HepG2 (cell line): ENCODE data around the gene CCDC201. TPM values are rescaled to one million over a fixed set of nuclear protein-coding genes. Genes with fewer than 3 reads are reported as not detected.

Experiments
- HCFC1 ChIP-seq: fragments of 150-350 bp; IDR thresholded peaks from 2 replicates; pipeline ENCODE4 v1.6.1; 2014; ENCODE audit warnings: low read depth, low read length
- HNRNPL ChIP-seq: fragments of 200-400 bp; formaldehyde crosslinking; IDR thresholded peaks from 2 replicates; pipeline ENCODE4 v1.6.1; 2017; ENCODE audit warnings: mild to moderate bottlenecking, low read depth, low read length
- HOXA9 ChIP-seq: sonication (generic); formaldehyde crosslinking; IDR thresholded peaks from 2 replicates; pipeline ENCODE4 v1.8.1; 2022; ENCODE audit warnings: missing genetic modification reagents, mild to moderate bottlenecking, moderate library complexity, borderline replicate concordance
- NFATC3 ChIP-seq: sonication (generic); formaldehyde crosslinking; IDR thresholded peaks from 2 replicates; pipeline ENCODE4 v1.5.1; 2020; ENCODE audit warnings: mild to moderate bottlenecking, missing genetic modification reagents
- POGZ ChIP-seq: sonication (generic); formaldehyde crosslinking; IDR thresholded peaks from 2 replicates; pipeline ENCODE4 v1.4.0; 2020; ENCODE audit warnings: mild to moderate bottlenecking, missing genetic modification reagents
- RORA ChIP-seq: sonication (generic); formaldehyde crosslinking; IDR thresholded peaks from 2 replicates; pipeline ENCODE4 v1.5.0; 2020; ENCODE audit warnings: mild to moderate bottlenecking, missing genetic modification reagents, moderate library complexity
- SMC3 ChIP-seq: IDR thresholded peaks from 2 replicates; pipeline ENCODE4 v1.6.1; 2011; ENCODE audit warnings: low read length, improper control_type of control experiment
- TCF12 ChIP-seq, 2 experiments: fragments of 450-650 bp in 1 of 2; sonication (generic) in 1 of 2; formaldehyde crosslinking in 1 of 2; IDR thresholded peaks; 2 replicates each; pipeline versions ENCODE4 v1.6.1 to v1.8.0; 2017 to 2022; ENCODE audit warnings: antibody characterized with exemption in 1 of 2, mild to moderate bottlenecking in 1 of 2, missing genetic modification reagents in 1 of 2, moderate library complexity in 1 of 2
- TEAD2 ChIP-seq: sonication (generic); formaldehyde crosslinking; IDR thresholded peaks from 2 replicates; pipeline ENCODE4 v1.9.0; 2021; ENCODE audit warnings: missing genetic modification reagents
- ZNF446 ChIP-seq: sonication (generic); formaldehyde crosslinking; IDR thresholded peaks from 2 replicates; pipeline ENCODE4 v1.5.0; 2020; ENCODE audit warnings: mild to moderate bottlenecking, missing genetic modification reagents
- ZNF570 ChIP-seq: sonication (generic); formaldehyde crosslinking; IDR thresholded peaks from 2 replicates; pipeline ENCODE4 v1.4.0; 2020; ENCODE audit warnings: mild to moderate bottlenecking, missing genetic modification reagents, borderline replicate concordance
- ZNF746 ChIP-seq: sonication (generic); formaldehyde crosslinking; IDR thresholded peaks from 2 replicates; pipeline ENCODE4 v1.8.0; 2022; ENCODE audit warnings: mild to moderate bottlenecking, missing genetic modification reagents
- polyA plus RNA-seq, 8 experiments: library from polyadenylated mRNA; depleted of rRNA in 3 of 8; stranded (reverse) in 7 of 8; unstranded in 1 of 8; fragments of >200 nt; fragmentation: Illumina TruSeq in 4 of 8; extraction: Trizol in 4 of 8; gene quantifications; 2 replicates each; pipeline versions ENCODE4 v1.2.1 to v1.2.3, GENCODE V29; 2011 to 2016; ENCODE audit warnings: low read depth in 4 of 8, missing spikeins in 1 of 8, mixed read lengths in 1 of 8; ENCODE audit not compliant: insufficient read depth in 1 of 8
- total RNA-seq, 5 experiments: library from RNA; depleted of rRNA; stranded (reverse); fragments of >200 nt; fragmentation: Illumina TruSeq; extraction: Trizol; gene quantifications; 2 replicates each; pipeline ENCODE4 v1.2.3, GENCODE V29; 2016; ENCODE audit warnings: low read depth in 1 of 5
- TF ChIP-seq, protein P1 (sequence below): sonication (generic); formaldehyde crosslinking; IDR thresholded peaks from 2 replicates; pipeline ENCODE4 v1.8.1; 2023; ENCODE audit warnings: mild to moderate bottlenecking, moderate library complexity, missing genetic modification reagents
- TF ChIP-seq, protein P2 (sequence below), 2 experiments: sonication (generic) in 1 of 2; formaldehyde crosslinking in 1 of 2; IDR thresholded peaks; 2 replicates each; pipeline versions ENCODE4 v1.6.1 to v1.9.0; 2014 to 2022; ENCODE audit warnings: antibody characterized with exemption in 1 of 2, borderline replicate concordance in 1 of 2, inconsistent platforms in 1 of 2, low read depth in 1 of 2, missing genetic modification reagents in 1 of 2
- TF ChIP-seq, protein P3 (sequence below): IDR thresholded peaks from 2 replicates; pipeline ENCODE4 v1.6.1; 2012; ENCODE audit warnings: low read depth, low read length, improper control_type of control experiment
- TF ChIP-seq, protein P4 (sequence below): sonication (generic); formaldehyde crosslinking; IDR thresholded peaks from 2 replicates; pipeline ENCODE4 v1.5.0; 2020; ENCODE audit warnings: mild to moderate bottlenecking, missing genetic modification reagents, moderate library complexity

CCDC201 gene
- total and polyA plus RNA-seq, 2 of the 13 experiments (the other 11 are each of a cell fraction or from before 2014, with no cell fraction given): 0.92 TPM; not detected in 1

DNA sequence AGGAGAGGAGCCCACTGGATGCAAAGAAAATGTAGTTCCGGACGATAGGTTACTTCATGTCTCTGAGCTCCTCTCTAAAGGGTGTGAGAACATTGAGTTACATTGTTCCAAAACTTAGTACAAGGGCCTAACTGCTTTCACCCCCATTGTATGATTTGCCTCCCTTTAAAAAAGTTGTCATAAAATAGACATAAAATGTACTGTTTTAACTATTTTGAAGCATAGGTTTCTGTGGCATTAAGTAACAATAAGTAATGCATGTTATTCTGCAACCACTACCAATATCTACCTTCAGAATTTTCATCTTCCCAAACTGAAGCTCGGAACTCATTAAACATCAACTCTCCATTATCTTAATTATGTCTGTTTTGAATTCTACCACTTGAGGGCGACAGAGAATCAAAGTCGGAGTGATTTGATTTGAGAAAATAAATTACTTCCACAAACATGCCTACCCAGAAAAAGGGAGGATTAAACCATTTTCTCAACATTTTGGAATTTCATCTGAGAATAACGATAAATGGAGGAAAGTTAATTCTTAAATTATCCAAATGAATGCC lies 18.1 kb upstream of the CCDC201 start (continued):
- TF ChIP-seq RORA (CRISPR knock-in tag): 0 out of 2 replicates have a peak, but pooled peaks have one; percentile 33
- peak; percentile 30; the same call in 1 of the 2 replicates for TF ChIP-seq SMC3
- TF ChIP-seq TEAD2: no peak
- TF ChIP-seq, protein P1, sequence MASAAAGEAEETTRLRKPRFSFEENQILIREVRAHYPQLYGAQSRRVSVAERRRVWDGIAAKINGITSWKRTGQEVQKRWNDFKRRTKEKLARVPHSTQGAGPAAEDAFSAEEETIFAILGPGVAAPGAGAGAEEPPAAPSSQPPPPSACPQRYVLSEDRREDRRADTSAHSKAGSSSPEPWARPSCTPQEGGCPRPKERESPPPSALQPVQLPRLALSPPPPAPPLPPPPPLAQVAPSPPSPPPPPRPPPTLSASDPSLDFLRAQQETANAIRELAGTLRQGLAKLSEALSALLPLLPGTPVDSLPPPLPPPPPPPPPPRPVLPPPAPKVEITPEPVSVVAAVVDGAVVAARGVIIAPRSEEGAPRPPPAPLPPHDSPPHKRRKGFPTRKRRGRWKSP: 0 out of 2 replicates have a peak, but pooled peaks have one; percentile 2
- no peak for TF ChIP-seq ZNF746
- TF ChIP-seq ZNF446 (CRISPR knock-in tag): no peak
- TF ChIP-seq, protein P2, sequence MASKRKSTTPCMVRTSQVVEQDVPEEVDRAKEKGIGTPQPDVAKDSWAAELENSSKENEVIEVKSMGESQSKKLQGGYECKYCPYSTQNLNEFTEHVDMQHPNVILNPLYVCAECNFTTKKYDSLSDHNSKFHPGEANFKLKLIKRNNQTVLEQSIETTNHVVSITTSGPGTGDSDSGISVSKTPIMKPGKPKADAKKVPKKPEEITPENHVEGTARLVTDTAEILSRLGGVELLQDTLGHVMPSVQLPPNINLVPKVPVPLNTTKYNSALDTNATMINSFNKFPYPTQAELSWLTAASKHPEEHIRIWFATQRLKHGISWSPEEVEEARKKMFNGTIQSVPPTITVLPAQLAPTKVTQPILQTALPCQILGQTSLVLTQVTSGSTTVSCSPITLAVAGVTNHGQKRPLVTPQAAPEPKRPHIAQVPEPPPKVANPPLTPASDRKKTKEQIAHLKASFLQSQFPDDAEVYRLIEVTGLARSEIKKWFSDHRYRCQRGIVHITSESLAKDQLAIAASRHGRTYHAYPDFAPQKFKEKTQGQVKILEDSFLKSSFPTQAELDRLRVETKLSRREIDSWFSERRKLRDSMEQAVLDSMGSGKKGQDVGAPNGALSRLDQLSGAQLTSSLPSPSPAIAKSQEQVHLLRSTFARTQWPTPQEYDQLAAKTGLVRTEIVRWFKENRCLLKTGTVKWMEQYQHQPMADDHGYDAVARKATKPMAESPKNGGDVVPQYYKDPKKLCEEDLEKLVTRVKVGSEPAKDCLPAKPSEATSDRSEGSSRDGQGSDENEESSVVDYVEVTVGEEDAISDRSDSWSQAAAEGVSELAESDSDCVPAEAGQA (IDR thresholded peaks at IDR 0.05; ENCODE audit: low read depth): no peak
- TF ChIP-seq, protein P2 (CRISPR knock-in tag; IDR thresholded peaks at IDR 0.05; ENCODE audit: borderline replicate concordance): 0 out of 2 replicates have a peak, but pooled peaks have one; percentile 49
- 0 out of 2 replicates have a peak, but pooled peaks have one; percentile 6 for TF ChIP-seq HNRNPL
- TF ChIP-seq POGZ (CRISPR knock-in tag): peak; percentile 44; the same call in 1 of the 2 replicates
- TF ChIP-seq ZNF570 (CRISPR knock-in tag): no peak
- TF ChIP-seq HOXA9 (CRISPR knock-in tag): peak; percentile 65; the same call in 1 of the 2 replicates
- TF ChIP-seq, protein P3, sequence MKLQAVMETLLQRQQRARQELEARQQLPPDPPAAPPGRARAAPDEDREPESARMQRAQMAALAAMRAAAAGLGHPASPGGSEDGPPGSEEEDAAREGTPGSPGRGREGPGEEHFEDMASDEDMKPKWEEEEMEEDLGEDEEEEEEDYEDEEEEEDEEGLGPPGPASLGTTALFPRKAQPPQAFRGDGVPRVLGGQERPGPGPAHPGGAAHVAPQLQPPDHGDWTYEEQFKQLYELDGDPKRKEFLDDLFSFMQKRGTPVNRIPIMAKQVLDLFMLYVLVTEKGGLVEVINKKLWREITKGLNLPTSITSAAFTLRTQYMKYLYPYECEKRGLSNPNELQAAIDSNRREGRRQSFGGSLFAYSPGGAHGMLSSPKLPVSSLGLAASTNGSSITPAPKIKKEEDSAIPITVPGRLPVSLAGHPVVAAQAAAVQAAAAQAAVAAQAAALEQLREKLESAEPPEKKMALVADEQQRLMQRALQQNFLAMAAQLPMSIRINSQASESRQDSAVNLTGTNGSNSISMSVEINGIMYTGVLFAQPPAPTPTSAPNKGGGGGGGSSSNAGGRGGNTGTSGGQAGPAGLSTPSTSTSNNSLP: peak; percentile 85
- TF ChIP-seq HCFC1: no peak
- TF ChIP-seq NFATC3: no peak
- TF ChIP-seq, protein P4, sequence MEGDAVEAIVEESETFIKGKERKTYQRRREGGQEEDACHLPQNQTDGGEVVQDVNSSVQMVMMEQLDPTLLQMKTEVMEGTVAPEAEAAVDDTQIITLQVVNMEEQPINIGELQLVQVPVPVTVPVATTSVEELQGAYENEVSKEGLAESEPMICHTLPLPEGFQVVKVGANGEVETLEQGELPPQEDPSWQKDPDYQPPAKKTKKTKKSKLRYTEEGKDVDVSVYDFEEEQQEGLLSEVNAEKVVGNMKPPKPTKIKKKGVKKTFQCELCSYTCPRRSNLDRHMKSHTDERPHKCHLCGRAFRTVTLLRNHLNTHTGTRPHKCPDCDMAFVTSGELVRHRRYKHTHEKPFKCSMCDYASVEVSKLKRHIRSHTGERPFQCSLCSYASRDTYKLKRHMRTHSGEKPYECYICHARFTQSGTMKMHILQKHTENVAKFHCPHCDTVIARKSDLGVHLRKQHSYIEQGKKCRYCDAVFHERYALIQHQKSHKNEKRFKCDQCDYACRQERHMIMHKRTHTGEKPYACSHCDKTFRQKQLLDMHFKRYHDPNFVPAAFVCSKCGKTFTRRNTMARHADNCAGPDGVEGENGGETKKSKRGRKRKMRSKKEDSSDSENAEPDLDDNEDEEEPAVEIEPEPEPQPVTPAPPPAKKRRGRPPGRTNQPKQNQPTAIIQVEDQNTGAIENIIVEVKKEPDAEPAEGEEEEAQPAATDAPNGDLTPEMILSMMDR: peak; percentile 46
- TF ChIP-seq TCF12 (IDR thresholded peaks at IDR 0.05): no peak
- TF ChIP-seq TCF12 (CRISPR knock-in tag; IDR thresholded peaks at IDR 0.05): peak; percentile 26; the same call in 1 of the 2 replicates
